ENCODE data around the gene SSX4. TPM values are rescaled to one million over a fixed set of nuclear protein-coding genes. Genes with fewer than 3 reads are reported as not detected.
"Not testable (repeated sequence)": the region's sequence is repeated elsewhere in the genome, so short reads cannot be mapped to it uniquely, and the experiment has no call there.

SSX4 gene
- total RNA-seq, 1 donor from 2014 or later, result not detected

DNA sequence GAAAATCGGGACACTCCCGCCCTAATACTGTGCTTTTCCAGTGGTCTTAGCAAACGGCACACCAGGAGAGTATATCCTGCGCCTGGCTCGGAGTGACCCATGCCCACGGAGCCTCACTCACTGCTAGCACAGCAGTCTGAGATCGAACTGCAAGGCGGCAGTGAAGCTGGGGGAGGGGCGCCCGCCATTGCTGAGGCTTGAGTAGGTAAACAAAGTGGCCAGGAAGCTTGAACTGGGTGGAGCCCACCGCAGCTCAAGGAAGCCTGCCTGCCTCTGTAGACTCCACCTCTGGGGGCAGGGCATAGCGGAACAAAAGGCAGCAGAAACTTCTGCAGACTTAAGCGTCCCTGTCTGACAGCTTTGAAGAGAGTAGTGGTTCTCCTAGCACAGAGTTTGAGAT is 50.4 kb downstream of the SSX4 start:
- H3K4me1 Mint-ChIP-seq (ENCODE audit: low read depth); H3K27me3 Mint-ChIP-seq (ENCODE audit: insufficient read depth); intact Hi-C loops (cut with micrococcal nuclease); H3K27ac Mint-ChIP-seq; H3K9me3 Mint-ChIP-seq; H3K4me3 Mint-ChIP-seq; H3K36me3 Mint-ChIP-seq (ENCODE audit: low read depth); DNase-seq (ENCODE audit: low spot score): not testable (repeated sequence)

Other genes with a start within 250 kb of the SSX4 start
- not detected in 2 replicates for gene SSX5, start 186.7 kb upstream of the SSX4 start, total RNA-seq
- not detected in 2 replicates for gene SSX1, start 128.1 kb upstream of the SSX4 start, total RNA-seq
- gene SSX3, start 26.8 kb upstream of the SSX4 start, total RNA-seq, result not detected in 2 replicates
- gene SSX4B, start 28.4 kb downstream of the SSX4 start, total RNA-seq, result not detected in 2 replicates
- 205 and 206 TPM in 2 replicates for gene SLC38A5, start 86.7 kb downstream of the SSX4 start, total RNA-seq
- 96.2 and 103 TPM in 2 replicates for gene FTSJ1, start 92.7 kb downstream of the SSX4 start, total RNA-seq
- gene PORCN, start 125.5 kb downstream of the SSX4 start, total RNA-seq, result 13.6 and 15.1 TPM in 2 replicates
- 164 and 178 TPM in 2 replicates for gene EBP, start 138.3 kb downstream of the SSX4 start, total RNA-seq
- 13.5 and 16.0 TPM in 2 replicates for gene TBC1D25, start 156.2 kb downstream of the SSX4 start, total RNA-seq
- 318 and 338 TPM in 2 replicates for gene RBM3, start 190.9 kb downstream of the SSX4 start, total RNA-seq
- gene WDR13, start 214.0 kb downstream of the SSX4 start, total RNA-seq, result 36.3 and 36.5 TPM in 2 replicates

All from activated T-helper 1 cell treated with anti-CD3 and anti-CD28 coated beads, Interleukin-12 subunit alpha, Interleukin-12 subunit beta, Interleukin-2, Interleukin-4 antibody, amounts not matched to agents 30 ng/mL and 10 ng/mL and 1 ng/mL, durations not matched to agents 14 hours and 24 hours and 36 hours (primary cell).